ENCODE measurements around the gene PDIA4.
"Not testable (repeated sequence)": the region's sequence is repeated elsewhere in the genome, so short reads cannot be mapped to it uniquely, and the experiment has no call there.

Gene PDIA4

GRCh38 chr7:149028346-149029109 is at the start of gene PDIA4:
PDIA4 (minus strand) TSS chr7:149028505; CDS start chr7:149028408, 97 bp downstream.
- DNase-seq: peak; percentile 94

- no peak for DNase-seq
These were observed 49.3 kb upstream of the PDIA4 start for GRCh38 chr7:149077594-149077993.

- DNase-seq: no peak
These were observed 47.0 kb upstream of the PDIA4 start for GRCh38 chr7:149075286-149075685.

- no peak for DNase-seq
These were observed 46.0 kb upstream of the PDIA4 start for GRCh38 chr7:149074116-149074885.

GRCh38 chr7:149072438-149072775 is 44.1 kb upstream of the PDIA4 start:
- DNase-seq: no peak

GRCh38 chr7:149071641-149072437 is 43.5 kb upstream of the PDIA4 start:
- DNase-seq: no peak

GRCh38 chr7:149071182-149071635 is 42.9 kb upstream of the PDIA4 start:
- DNase-seq: no peak

GRCh38 chr7:149070372-149071125 is 42.2 kb upstream of the PDIA4 start:
- DNase-seq: no peak

- no peak for DNase-seq
These were observed 39.6 kb upstream of the PDIA4 start for GRCh38 chr7:149067869-149068268.

- no peak for DNase-seq
These were observed 35.2 kb upstream of the PDIA4 start for GRCh38 chr7:149063476-149063875.

- DNase-seq: not testable (repeated sequence)
These were observed 34.1 kb upstream of the PDIA4 start for GRCh38 chr7:149062217-149062899.

GRCh38 chr7:149060156-149060555 is 31.9 kb upstream of the PDIA4 start:
- no peak for DNase-seq

GRCh38 chr7:149053885-149054284 is 25.6 kb upstream of the PDIA4 start:
- DNase-seq: no peak

GRCh38 chr7:149053384-149053783 is 25.1 kb upstream of the PDIA4 start:
- no peak for DNase-seq

- DNase-seq: no peak
These were observed 22.6 kb upstream of the PDIA4 start for GRCh38 chr7:149050941-149051340.

- DNase-seq: no peak
These were observed 20.5 kb upstream of the PDIA4 start for GRCh38 chr7:149048805-149049204.

GRCh38 chr7:149046416-149046815 is 18.1 kb upstream of the PDIA4 start:
- no peak for DNase-seq

- no peak for DNase-seq
These were observed 15.6 kb upstream of the PDIA4 start for GRCh38 chr7:149043936-149044335.

GRCh38 chr7:149041350-149041749 is 13.0 kb upstream of the PDIA4 start:
- no peak for DNase-seq

- DNase-seq: not testable (repeated sequence)
These were observed 10.3 kb upstream of the PDIA4 start for GRCh38 chr7:149038641-149039040.

- DNase-seq: no peak
These were observed 8.4 kb upstream of the PDIA4 start for GRCh38 chr7:149036676-149037075.

- no peak for DNase-seq
These were observed 3.1 kb upstream of the PDIA4 start for GRCh38 chr7:149031353-149031910.
